Measurements from ENCODE around the gene CCND2. TPM values are rescaled to one million over a fixed set of nuclear protein-coding genes. Genes with fewer than 3 reads are reported as not detected.

Gene CCND2
- polyA plus RNA-seq, 1 donor from 2014 or later, result 16.9 TPM

DNA sequence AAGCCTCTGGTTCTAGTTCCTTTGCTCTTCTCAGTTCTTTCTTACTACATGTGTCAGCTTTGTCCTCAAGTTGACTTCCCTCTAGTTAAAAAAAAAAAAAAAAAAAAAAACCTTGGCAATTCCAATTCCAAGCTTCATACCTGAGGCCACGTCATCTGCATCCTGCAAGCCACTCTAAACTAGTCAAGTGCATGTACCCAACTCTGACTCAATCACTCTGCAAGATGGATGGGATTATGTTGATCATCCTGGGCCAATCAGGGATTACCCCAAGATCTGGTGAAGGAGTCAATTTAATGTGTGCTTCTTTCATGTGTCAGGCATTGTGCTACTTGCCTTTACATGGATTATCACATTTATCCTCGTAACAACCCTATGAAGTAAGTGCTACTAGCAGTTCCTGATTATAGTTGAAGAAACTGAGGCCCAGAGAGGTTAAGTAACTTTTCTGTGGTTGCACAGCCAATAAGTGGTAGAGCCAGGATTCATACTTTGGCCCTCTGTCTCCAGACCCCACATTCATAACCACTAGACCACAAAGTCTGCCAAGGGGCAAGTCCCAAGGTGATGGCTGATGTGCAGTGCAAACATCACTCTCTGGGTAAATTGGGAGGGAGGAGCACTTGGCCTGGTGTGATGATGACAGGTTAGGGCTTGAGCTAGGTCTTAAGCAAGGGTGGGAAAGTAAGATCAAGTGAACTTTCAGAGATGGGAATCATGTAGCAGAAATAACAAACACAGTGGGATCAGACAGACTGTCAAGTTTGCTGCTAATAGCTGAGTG, 17.3 kb upstream of the CCND2 start:
- no peak overlapping the region for H3K9ac ChIP-seq (ENCODE audit: low read length)
- H3K27ac ChIP-seq (ENCODE audit: low read length), result no peak overlapping the region
- no peaks in the 10 kb centered on the region for H3K36me3 ChIP-seq (ENCODE audit: insufficient read depth, low read length)
- peaks cover 4% of the 10 kb centered on the region for H3K9me3 ChIP-seq (ENCODE audit: low read length)
- no peaks in the 10 kb centered on the region for H3F3A ChIP-seq (ENCODE audit: insufficient read depth, low read length, poor library complexity, severe bottlenecking)
- no peaks in the 10 kb centered on the region for H3K79me2 ChIP-seq (replicated peaks; ENCODE audit: insufficient read depth, low read length)
- TF ChIP-seq EZH2 (IDR thresholded peaks at IDR 0.05; ENCODE audit: borderline replicate concordance, insufficient read depth, low read length, poor library complexity, severe bottlenecking) (no peak), EP300 (conservative IDR thresholded peaks at IDR 0.05; ENCODE audit: poor library complexity, severe bottlenecking) (no peak)
- TF ChIP-seq, protein P1, sequence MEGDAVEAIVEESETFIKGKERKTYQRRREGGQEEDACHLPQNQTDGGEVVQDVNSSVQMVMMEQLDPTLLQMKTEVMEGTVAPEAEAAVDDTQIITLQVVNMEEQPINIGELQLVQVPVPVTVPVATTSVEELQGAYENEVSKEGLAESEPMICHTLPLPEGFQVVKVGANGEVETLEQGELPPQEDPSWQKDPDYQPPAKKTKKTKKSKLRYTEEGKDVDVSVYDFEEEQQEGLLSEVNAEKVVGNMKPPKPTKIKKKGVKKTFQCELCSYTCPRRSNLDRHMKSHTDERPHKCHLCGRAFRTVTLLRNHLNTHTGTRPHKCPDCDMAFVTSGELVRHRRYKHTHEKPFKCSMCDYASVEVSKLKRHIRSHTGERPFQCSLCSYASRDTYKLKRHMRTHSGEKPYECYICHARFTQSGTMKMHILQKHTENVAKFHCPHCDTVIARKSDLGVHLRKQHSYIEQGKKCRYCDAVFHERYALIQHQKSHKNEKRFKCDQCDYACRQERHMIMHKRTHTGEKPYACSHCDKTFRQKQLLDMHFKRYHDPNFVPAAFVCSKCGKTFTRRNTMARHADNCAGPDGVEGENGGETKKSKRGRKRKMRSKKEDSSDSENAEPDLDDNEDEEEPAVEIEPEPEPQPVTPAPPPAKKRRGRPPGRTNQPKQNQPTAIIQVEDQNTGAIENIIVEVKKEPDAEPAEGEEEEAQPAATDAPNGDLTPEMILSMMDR (IDR thresholded peaks at IDR 0.05; ENCODE audit: poor library complexity, severe bottlenecking), result no peak
- no peaks in the 10 kb centered on the region for H3K27me3 ChIP-seq (ENCODE audit: insufficient read depth, low read depth, low read length)
- no peaks in the 10 kb centered on the region for H4K20me1 ChIP-seq (ENCODE audit: insufficient read depth)
- no peak overlapping the region for H2AFZ ChIP-seq (ENCODE audit: low read depth, low read length)
- H3K9me2 ChIP-seq (ENCODE audit: insufficient read depth, low read length), result no peaks in the 10 kb centered on the region
- no peak overlapping the region for H3K4me2 ChIP-seq (ENCODE audit: low read length)
- no peak overlapping the region for H3K4me3 ChIP-seq (ENCODE audit: low read length)

DNA sequence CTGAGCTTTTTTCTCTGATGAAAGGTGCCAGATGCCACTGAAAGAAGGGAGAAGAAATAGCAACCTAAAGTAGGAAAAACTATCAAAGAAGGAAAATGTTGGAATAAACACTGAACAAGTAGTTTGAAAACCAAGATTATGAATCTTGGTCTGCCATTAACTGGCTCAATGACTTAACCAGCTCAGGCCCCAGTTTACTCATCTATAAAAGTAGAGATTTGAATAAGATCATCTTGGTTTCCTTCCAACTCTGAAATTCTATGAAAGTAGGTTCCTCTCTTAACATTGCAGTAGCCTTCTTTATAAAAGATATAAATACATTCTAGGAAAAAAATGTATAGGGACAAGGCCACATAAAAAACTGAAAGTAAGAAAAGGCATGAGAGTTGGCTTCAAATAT, 16.1 kb upstream of the CCND2 start:
- Histone ChIP-seq H3K27me3 (ENCODE audit: insufficient read depth, low read depth, low read length) (no peaks in the 10 kb centered on the region), H3K9me3 (ENCODE audit: low read length) (peaks cover 4% of the 10 kb centered on the region), H3K4me3 (ENCODE audit: low read length) (no peak overlapping the region), H3K36me3 (ENCODE audit: insufficient read depth, low read length) (no peaks in the 10 kb centered on the region), H3F3A (ENCODE audit: insufficient read depth, low read length, poor library complexity, severe bottlenecking) (no peaks in the 10 kb centered on the region), H4K20me1 (ENCODE audit: insufficient read depth) (no peaks in the 10 kb centered on the region), H2AFZ (ENCODE audit: low read depth, low read length) (no peak overlapping the region), H3K9me2 (ENCODE audit: insufficient read depth, low read length) (no peaks in the 10 kb centered on the region), H3K27ac (ENCODE audit: low read length) (no peak overlapping the region), H3K9ac (ENCODE audit: low read length) (no peak overlapping the region), H3K4me2 (ENCODE audit: low read length) (no peak overlapping the region), H3K79me2 (replicated peaks; ENCODE audit: insufficient read depth, low read length) (no peaks in the 10 kb centered on the region)
- TF ChIP-seq, protein P1 (IDR thresholded peaks at IDR 0.05; ENCODE audit: poor library complexity, severe bottlenecking), result no peak
- no peak for TF ChIP-seq SMC3 (conservative IDR thresholded peaks at IDR 0.05; ENCODE audit: poor library complexity)
- TF ChIP-seq RAD21 (conservative IDR thresholded peaks at IDR 0.05), result no peak
- TF ChIP-seq EZH2 (IDR thresholded peaks at IDR 0.05; ENCODE audit: borderline replicate concordance, insufficient read depth, low read length, poor library complexity, severe bottlenecking), result no peak
- no peak for TF ChIP-seq TAF1 (IDR thresholded peaks at IDR 0.05; ENCODE audit: low read depth)
- TF ChIP-seq POLR2AphosphoS5 (IDR thresholded peaks at IDR 0.05), result no peak
- no peak for TF ChIP-seq MXI1 (conservative IDR thresholded peaks at IDR 0.05; ENCODE audit: poor library complexity, severe bottlenecking)
- TF ChIP-seq EP300 (conservative IDR thresholded peaks at IDR 0.05; ENCODE audit: poor library complexity, severe bottlenecking), result no peak
- TF ChIP-seq, protein P2, sequence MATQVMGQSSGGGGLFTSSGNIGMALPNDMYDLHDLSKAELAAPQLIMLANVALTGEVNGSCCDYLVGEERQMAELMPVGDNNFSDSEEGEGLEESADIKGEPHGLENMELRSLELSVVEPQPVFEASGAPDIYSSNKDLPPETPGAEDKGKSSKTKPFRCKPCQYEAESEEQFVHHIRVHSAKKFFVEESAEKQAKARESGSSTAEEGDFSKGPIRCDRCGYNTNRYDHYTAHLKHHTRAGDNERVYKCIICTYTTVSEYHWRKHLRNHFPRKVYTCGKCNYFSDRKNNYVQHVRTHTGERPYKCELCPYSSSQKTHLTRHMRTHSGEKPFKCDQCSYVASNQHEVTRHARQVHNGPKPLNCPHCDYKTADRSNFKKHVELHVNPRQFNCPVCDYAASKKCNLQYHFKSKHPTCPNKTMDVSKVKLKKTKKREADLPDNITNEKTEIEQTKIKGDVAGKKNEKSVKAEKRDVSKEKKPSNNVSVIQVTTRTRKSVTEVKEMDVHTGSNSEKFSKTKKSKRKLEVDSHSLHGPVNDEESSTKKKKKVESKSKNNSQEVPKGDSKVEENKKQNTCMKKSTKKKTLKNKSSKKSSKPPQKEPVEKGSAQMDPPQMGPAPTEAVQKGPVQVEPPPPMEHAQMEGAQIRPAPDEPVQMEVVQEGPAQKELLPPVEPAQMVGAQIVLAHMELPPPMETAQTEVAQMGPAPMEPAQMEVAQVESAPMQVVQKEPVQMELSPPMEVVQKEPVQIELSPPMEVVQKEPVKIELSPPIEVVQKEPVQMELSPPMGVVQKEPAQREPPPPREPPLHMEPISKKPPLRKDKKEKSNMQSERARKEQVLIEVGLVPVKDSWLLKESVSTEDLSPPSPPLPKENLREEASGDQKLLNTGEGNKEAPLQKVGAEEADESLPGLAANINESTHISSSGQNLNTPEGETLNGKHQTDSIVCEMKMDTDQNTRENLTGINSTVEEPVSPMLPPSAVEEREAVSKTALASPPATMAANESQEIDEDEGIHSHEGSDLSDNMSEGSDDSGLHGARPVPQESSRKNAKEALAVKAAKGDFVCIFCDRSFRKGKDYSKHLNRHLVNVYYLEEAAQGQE (IDR thresholded peaks at IDR 0.05; ENCODE audit: borderline replicate concordance), result no peak

All from neural cell (in vitro differentiated cells).